Mesenchymal stem cell (in vitro differentiated cells and primary cell): ENCODE measurements around the gene NDUFA8.
"Not testable (repeated sequence)": the region's sequence is repeated elsewhere in the genome, so short reads cannot be mapped to it uniquely, and the experiment has no call there.

ENCODE experiments used
- DNase-seq: peaks from one replicate; pipeline ENCODE4 v3.0.0-alpha.2; 2013
- H2AFZ ChIP-seq: one replicate; pipeline ENCODE4 v1.6.1; 2013; ENCODE audit warnings: low read depth, mild to moderate bottlenecking, control low read depth, inconsistent platforms, low read length, moderate library complexity
- H2AK5ac ChIP-seq: 2 replicates; pipeline ENCODE4 v1.6.1; 2013; ENCODE audit warnings: low read length, moderate library complexity, mild to moderate bottlenecking, inconsistent platforms; ENCODE audit not compliant: severe bottlenecking
- H2BK120ac ChIP-seq: one replicate; pipeline ENCODE4 v1.6.1; 2013; ENCODE audit warnings: low read depth, mild to moderate bottlenecking, inconsistent platforms, low read length, moderate library complexity
- H2BK12ac ChIP-seq, 2 experiments: one replicate each; pipeline ENCODE4 v1.6.1; 2013; ENCODE audit warnings: inconsistent platforms in 2 of 2, low read length in 2 of 2, mild to moderate bottlenecking in 2 of 2, moderate library complexity in 2 of 2, control low read depth in 1 of 2
- H2BK15ac ChIP-seq: one replicate; pipeline ENCODE4 v1.6.1; 2013; ENCODE audit warnings: mild to moderate bottlenecking, low read depth, inconsistent platforms; ENCODE audit not compliant: poor library complexity, severe bottlenecking
- H2BK5ac ChIP-seq: 2 replicates; pipeline ENCODE4 v1.6.1; 2013; ENCODE audit warnings: low read depth, mild to moderate bottlenecking, low read length, control low read depth, inconsistent platforms; ENCODE audit not compliant: poor library complexity, severe bottlenecking
- H3K14ac ChIP-seq, 2 experiments: one replicate each; pipeline ENCODE4 v1.6.1; 2013; ENCODE audit warnings: inconsistent platforms in 2 of 2, low read length in 2 of 2, control low read depth in 1 of 2, mild to moderate bottlenecking in 1 of 2, moderate library complexity in 1 of 2
- H3K18ac ChIP-seq, 2 experiments: one replicate each; pipeline ENCODE4 v1.6.1; 2013; ENCODE audit warnings: inconsistent platforms in 2 of 2, low read length in 2 of 2, control low read depth in 1 of 2, low read depth in 1 of 2, mild to moderate bottlenecking in 1 of 2
- H3K23ac ChIP-seq, 2 experiments: one replicate each; pipeline ENCODE4 v1.6.1; 2013; ENCODE audit warnings: inconsistent platforms in 2 of 2, low read length in 2 of 2, mild to moderate bottlenecking in 2 of 2, moderate library complexity in 2 of 2, control low read depth in 1 of 2
- H3K27ac ChIP-seq: 2 replicates; pipeline ENCODE4 v1.5.1; 2013; ENCODE audit warnings: mild to moderate bottlenecking, moderate library complexity, low read length, control low read depth, inconsistent platforms; ENCODE audit not compliant: poor library complexity, severe bottlenecking
- H3K27me3 ChIP-seq, 2 experiments: 2 replicates each; pipeline versions ENCODE4 v1.6.1 to v1.7.0; 2013; ENCODE audit warnings: low read length in 2 of 2, mild to moderate bottlenecking in 2 of 2, moderate library complexity in 2 of 2, control low read depth in 1 of 2, inconsistent platforms in 1 of 2; ENCODE audit not compliant: control insufficient read depth in 1 of 2, insufficient read depth in 1 of 2
- H3K36me3 ChIP-seq, 2 experiments: 2 replicates each; pipeline versions ENCODE4 v1.6.1 to v1.7.0; 2013; ENCODE audit warnings: low read length in 2 of 2, control low read depth in 1 of 2, inconsistent platforms in 1 of 2, low read depth in 1 of 2, mild to moderate bottlenecking in 1 of 2; ENCODE audit not compliant: insufficient read depth in 2 of 2, control insufficient read depth in 1 of 2
- H3K4ac ChIP-seq, 2 experiments: one replicate each; pipeline ENCODE4 v1.6.1; 2013; ENCODE audit warnings: inconsistent platforms in 2 of 2, low read length in 2 of 2, mild to moderate bottlenecking in 2 of 2, moderate library complexity in 2 of 2, control low read depth in 1 of 2, low read depth in 1 of 2
- H3K4me1 ChIP-seq: 2 replicates; pipeline ENCODE4 v1.6.1; 2013; ENCODE audit warnings: low read depth, low read length, control low read depth; ENCODE audit not compliant: control insufficient read depth, insufficient read depth
- H3K4me2 ChIP-seq: 2 replicates; pipeline ENCODE4 v1.6.1; 2013; ENCODE audit warnings: low read length, mild to moderate bottlenecking, inconsistent platforms; ENCODE audit not compliant: poor library complexity, severe bottlenecking
- H3K4me3 ChIP-seq, 2 experiments: 2 replicates each; pipeline versions ENCODE4 v1.5.1 to v1.7.0; 2013; ENCODE audit warnings: low read length in 2 of 2, mild to moderate bottlenecking in 2 of 2, control low read depth in 1 of 2, low read depth in 1 of 2; ENCODE audit not compliant: insufficient read depth in 1 of 2
- H3K79me1 ChIP-seq: replicated peaks from 2 replicates; pipeline ENCODE4 v1.6.1; 2013; ENCODE audit warnings: mild to moderate bottlenecking, control low read depth, low read length, inconsistent platforms; ENCODE audit not compliant: poor library complexity, severe bottlenecking
- H3K9ac ChIP-seq: 2 replicates; pipeline ENCODE4 v1.7.0; 2013; ENCODE audit warnings: mild to moderate bottlenecking, low read length, moderate library complexity
- H3K9me3 ChIP-seq: 2 replicates; pipeline ENCODE4 v1.7.0; 2013; ENCODE audit warnings: mild to moderate bottlenecking, low read length; ENCODE audit not compliant: control insufficient read depth
- H4K8ac ChIP-seq: one replicate; pipeline ENCODE4 v1.6.1; 2013; ENCODE audit warnings: inconsistent platforms, mild to moderate bottlenecking, low read length, moderate library complexity
- H4K91ac ChIP-seq: one replicate; pipeline ENCODE4 v1.6.1; 2013; ENCODE audit warnings: mild to moderate bottlenecking, low read length, inconsistent platforms
- WGBS: methylation state at CpG from one replicate; pipeline ENCODE4 v1.1.7; 2013; ENCODE audit warnings: mixed read lengths; 5-methylcytosine and 5-hydroxymethylcytosine counted together

Gene NDUFA8

DNA sequence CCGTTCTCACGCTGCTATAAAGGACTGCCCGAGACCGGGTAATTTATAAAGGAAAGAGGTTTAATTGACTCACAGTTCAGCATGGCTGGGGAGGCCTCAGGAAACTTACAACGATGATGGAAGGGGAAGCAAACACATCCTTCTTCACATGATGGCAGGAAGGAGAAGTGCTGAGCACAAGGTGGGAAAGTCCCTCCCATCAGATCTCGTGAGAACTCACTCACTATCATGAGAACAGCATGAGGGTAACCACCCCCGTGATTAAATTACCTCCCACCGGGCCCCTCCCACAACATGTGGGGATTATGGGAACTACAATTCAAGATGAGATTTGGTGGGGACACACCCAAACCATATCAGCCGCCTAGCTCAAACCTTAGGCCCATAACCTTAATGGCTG lies 42.3 kb downstream of the NDUFA8 start:
- H3K23ac ChIP-seq, H3K36me3 ChIP-seq, H2BK5ac ChIP-seq, H3K27ac ChIP-seq, H3K4me2 ChIP-seq, H3K9me3 ChIP-seq, H3K4me3 ChIP-seq, H2AK5ac ChIP-seq, H3K18ac ChIP-seq, H2BK120ac ChIP-seq, H4K8ac ChIP-seq, H2BK15ac ChIP-seq, H3K79me1 ChIP-seq, H3K9ac ChIP-seq, H3K4ac ChIP-seq, H4K91ac ChIP-seq, H2BK12ac ChIP-seq, H3K14ac ChIP-seq, DNase-seq, H2AFZ ChIP-seq: not testable (repeated sequence)
- peaks cover 22 to 49% of the 10 kb centered on the region in 2 experiments for H3K27me3 ChIP-seq
- WGBS: 84% methylated on average over 7 of the region's 9 CpGs
- peaks cover 16% of the 10 kb centered on the region for H3K4me1 ChIP-seq

DNA sequence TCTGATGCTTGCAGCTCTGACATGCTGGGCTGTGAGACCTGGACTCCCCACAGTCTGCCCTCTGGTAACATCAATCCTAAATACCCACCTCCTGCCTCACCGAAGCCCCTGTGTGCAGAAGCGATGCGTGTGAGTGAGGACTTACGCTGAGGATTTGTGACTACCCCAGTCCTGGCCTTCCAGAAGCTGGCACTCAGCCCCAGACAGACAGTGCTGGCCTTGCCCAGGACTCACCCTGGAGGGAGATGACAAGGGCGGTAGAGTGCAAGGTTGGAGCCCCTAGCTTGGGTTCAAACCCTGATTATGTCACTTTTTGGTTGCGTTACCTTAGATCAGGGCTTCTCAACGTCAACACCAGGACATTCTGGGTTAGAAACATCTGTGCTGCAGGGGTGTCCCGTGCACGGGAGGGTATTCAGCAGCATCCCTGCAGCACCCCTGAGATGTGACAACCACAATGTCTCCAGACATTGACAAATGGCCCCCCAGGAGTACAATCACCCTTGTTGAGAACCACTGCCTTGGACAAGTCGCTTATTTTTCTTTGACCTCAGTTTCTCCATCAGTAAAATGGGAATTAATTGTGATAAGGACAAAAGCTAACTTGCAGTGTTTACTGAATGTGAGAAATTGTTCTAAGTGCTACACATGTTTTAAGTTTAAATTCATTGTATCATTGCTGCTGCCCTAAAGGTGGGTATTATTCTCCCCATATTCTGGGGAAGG lies 43.0 kb downstream of the NDUFA8 start:
- H2BK5ac ChIP-seq: no peak overlapping the region
- H3K4me1 ChIP-seq: peaks cover 16% of the 10 kb centered on the region
- WGBS: 85% methylated on average over 9 of the region's 10 CpGs

DNA sequence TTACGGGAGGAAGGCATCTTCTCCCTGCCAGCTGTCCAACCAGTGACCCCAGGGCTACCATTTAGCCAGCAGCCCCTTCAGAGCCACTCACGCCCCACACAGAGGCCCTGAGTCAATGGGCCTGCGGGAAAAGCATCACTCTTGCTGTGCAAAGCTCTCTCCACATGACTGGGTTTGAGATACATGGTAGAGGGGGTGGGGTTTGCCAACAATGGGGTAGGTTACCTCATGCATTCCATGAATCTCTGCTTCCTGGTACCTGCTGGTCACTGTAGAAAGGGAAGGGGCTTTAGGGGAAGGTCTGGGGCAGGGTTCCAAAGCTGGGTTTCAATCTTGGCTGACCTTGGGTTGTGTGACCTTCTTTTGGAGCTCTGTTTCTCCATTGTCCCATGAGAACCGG lies 43.5 kb downstream of the NDUFA8 start:
- no peak overlapping the region for H3K4ac ChIP-seq
- H2AK5ac ChIP-seq: no peak overlapping the region
- no peak overlapping the region for H4K91ac ChIP-seq
- 74% methylated on average over 4 of the region's 4 CpGs for WGBS
- H3K9me3 ChIP-seq: no peaks in the 10 kb centered on the region
- DNase-seq: no peak
- peaks cover 16% of the 10 kb centered on the region for H3K4me1 ChIP-seq
- no peak overlapping the region for H2BK5ac ChIP-seq
- peak overlapping the region in 1 of 2 experiments; percentile 16 for H3K23ac ChIP-seq
- no peak overlapping the region for H3K4me3 ChIP-seq
- no peak overlapping the region for H2AFZ ChIP-seq
- H3K4me2 ChIP-seq: no peak overlapping the region
- no peaks in the 10 kb centered on the region for H3K36me3 ChIP-seq
- no peak overlapping the region for H3K14ac ChIP-seq
- no peak overlapping the region for H2BK120ac ChIP-seq
- H3K79me1 ChIP-seq: no peaks in the 10 kb centered on the region
- no peak overlapping the region for H2BK15ac ChIP-seq
- H3K27me3 ChIP-seq: peaks cover 22 to 47% of the 10 kb centered on the region in 2 experiments
- no peak overlapping the region for H3K9ac ChIP-seq
- H4K8ac ChIP-seq: no peak overlapping the region
- H2BK12ac ChIP-seq: no peak overlapping the region
- H3K27ac ChIP-seq: no peak overlapping the region
- H3K18ac ChIP-seq: no peak overlapping the region

More for the DNA sequence above, 43.0 kb downstream of the NDUFA8 start:
- no peak overlapping the region for H3K4me3 ChIP-seq
- no peak overlapping the region for H3K23ac ChIP-seq
- H2BK15ac ChIP-seq: no peak overlapping the region
- no peak overlapping the region for H2BK12ac ChIP-seq
- no peak overlapping the region for H2BK120ac ChIP-seq
- no peaks in the 10 kb centered on the region for H3K9me3 ChIP-seq
- no peak overlapping the region for H3K14ac ChIP-seq
- no peak overlapping the region for H4K91ac ChIP-seq
- H2AFZ ChIP-seq: no peak overlapping the region
- no peak overlapping the region for H3K18ac ChIP-seq
- H3K4ac ChIP-seq: no peak overlapping the region
- no peak overlapping the region for H3K27ac ChIP-seq
- no peak overlapping the region for H3K4me2 ChIP-seq
- no peak for DNase-seq
- H3K36me3 ChIP-seq: no peaks in the 10 kb centered on the region
- H4K8ac ChIP-seq: no peak overlapping the region
- H3K79me1 ChIP-seq: no peaks in the 10 kb centered on the region
- no peak overlapping the region for H2AK5ac ChIP-seq
- peaks cover 22 to 47% of the 10 kb centered on the region in 2 experiments for H3K27me3 ChIP-seq
- no peak overlapping the region for H3K9ac ChIP-seq

DNA sequence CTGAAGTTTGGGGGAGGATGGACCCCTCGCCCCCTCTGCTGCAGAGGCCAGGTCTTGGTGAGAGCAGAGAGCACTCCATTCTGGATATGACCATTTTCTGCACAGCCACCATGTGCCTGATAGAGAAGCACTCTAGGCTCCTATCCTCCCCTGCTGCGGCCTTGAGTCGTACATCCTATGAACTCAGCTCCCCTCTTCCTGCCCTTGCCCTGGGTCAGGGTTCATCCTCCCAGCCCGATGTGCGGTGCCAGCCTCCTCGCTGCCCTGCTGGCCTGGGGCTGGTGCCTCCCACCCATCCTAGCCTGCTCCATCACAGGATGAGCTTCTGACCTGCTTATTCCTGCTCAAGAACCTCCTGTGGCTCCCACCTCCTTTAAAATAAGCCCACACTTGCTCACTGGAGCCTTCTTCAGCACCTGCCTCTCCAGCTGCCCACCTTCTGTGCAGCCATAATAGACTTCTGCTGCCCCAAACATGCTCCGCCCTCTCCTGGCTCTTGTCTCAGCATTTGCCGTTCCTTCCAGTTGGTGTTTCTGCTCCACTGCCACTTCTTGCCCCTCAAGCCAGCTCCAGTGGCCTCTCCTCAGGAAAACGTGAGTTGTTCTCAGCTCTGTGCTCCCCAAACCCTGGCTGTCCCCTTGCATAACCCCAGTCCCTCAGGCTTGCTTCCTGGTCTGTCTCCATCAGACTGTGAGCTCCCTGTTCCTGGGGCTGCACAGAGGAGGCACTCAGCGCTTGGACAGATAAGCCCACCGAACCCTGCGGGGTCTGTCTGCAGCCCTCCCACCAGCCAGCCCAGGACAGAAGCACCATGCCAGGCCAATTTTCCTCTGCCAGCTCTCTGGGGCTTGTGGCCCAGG lies 44.2 kb downstream of the NDUFA8 start:
- Histone ChIP-seq H3K4me2 (no peak overlapping the region), H2BK12ac (no peak overlapping the region), H3K9ac (no peak overlapping the region), H4K8ac (no peak overlapping the region), H2BK120ac (no peak overlapping the region), H3K14ac (no peak overlapping the region), H3K36me3 (no peaks in the 10 kb centered on the region), H3K4me1 (peaks cover 16% of the 10 kb centered on the region), H3K9me3 (no peaks in the 10 kb centered on the region), H3K4ac (no peak overlapping the region), H2AK5ac (no peak overlapping the region), H2BK15ac (no peak overlapping the region), H2AFZ (no peak overlapping the region), H2BK5ac (no peak overlapping the region), H3K27ac (no peak overlapping the region), H4K91ac (no peak overlapping the region), H3K23ac (peak overlapping the region in 1 of 2 experiments; percentile 16), H3K18ac (no peak overlapping the region), H3K79me1 (no peaks in the 10 kb centered on the region), H3K4me3 (no peak overlapping the region), H3K27me3 (peaks cover 22 to 47% of the 10 kb centered on the region in 2 experiments)
- 77% methylated on average over 12 of the region's 12 CpGs for WGBS
- DNase-seq: no peak
